ENCODE measurements around the gene PLBD1. TPM values are rescaled to one million over a fixed set of nuclear protein-coding genes. Genes with fewer than 3 reads are reported as not detected.
A peak's percentile ranks its signal among the peaks of the same experiment; 100 is the strongest.

PLBD1 gene
- total RNA-seq, 1 experiment from 2014 or later: 49.6 TPM

GRCh38 chr12:14575585-14575984 lies 7.9 kb upstream of the PLBD1 start:
- no peak for ATAC-seq
- H3K36me3 Mint-ChIP-seq: no peaks in the 10 kb centered on the region
- ChIA-PET CTCF (interaction anchor here (0.7 kb wide), 1 partner anchor 408 kb away, joined by 4 read pairs; no protein-coding TSS in a partner anchor), POLR2A (no interaction called here)
- no peak overlapping the region for H3K4me3 Mint-ChIP-seq
- no peaks in the 10 kb centered on the region for H3K27me3 Mint-ChIP-seq (ENCODE audit: low read depth)
- H3K9me3 Mint-ChIP-seq: no peaks in the 10 kb centered on the region
- no peak overlapping the region for H3K27ac Mint-ChIP-seq
- TF ChIP-seq ZNF121 (CRISPR knock-in tag; IDR thresholded peaks at IDR 0.05): peak; percentile 91
- TF ChIP-seq, protein P1, sequence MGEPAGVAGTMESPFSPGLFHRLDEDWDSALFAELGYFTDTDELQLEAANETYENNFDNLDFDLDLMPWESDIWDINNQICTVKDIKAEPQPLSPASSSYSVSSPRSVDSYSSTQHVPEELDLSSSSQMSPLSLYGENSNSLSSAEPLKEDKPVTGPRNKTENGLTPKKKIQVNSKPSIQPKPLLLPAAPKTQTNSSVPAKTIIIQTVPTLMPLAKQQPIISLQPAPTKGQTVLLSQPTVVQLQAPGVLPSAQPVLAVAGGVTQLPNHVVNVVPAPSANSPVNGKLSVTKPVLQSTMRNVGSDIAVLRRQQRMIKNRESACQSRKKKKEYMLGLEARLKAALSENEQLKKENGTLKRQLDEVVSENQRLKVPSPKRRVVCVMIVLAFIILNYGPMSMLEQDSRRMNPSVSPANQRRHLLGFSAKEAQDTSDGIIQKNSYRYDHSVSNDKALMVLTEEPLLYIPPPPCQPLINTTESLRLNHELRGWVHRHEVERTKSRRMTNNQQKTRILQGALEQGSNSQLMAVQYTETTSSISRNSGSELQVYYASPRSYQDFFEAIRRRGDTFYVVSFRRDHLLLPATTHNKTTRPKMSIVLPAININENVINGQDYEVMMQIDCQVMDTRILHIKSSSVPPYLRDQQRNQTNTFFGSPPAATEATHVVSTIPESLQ (CRISPR knock-in tag; IDR thresholded peaks at IDR 0.05): no peak
- peaks cover 23% of the 10 kb centered on the region for H3K4me1 Mint-ChIP-seq
- no peak for DNase-seq (ENCODE audit: low spot score)

DNA sequence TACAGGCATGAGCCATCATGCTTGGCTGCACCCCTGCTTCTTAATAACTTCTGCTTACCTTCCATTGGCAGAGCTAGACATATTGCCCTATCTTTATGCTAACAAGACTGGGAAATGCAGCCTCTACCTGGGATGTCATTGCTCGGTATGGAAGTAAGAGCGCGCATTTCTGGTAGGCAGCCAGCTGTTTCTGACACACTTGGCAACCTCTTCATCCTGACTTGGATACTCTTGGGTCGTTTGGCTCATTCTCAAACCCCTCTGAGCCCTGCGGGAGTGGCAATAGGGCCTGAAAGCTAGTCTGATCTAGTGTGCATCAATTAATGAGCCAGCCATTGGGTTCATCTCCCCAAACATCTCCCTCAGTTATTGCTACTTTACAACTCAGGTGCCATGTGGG lies 5.4 kb upstream of the PLBD1 start:
- H3K4me3 Mint-ChIP-seq: no peak overlapping the region
- no peak for ATAC-seq

GRCh38 chr12:14572401-14572800 lies 4.7 kb upstream of the PLBD1 start:
- H3K27me3 Mint-ChIP-seq (ENCODE audit: low read depth): peaks cover 6% of the 10 kb centered on the region
- no peak overlapping the region for H3K4me3 Mint-ChIP-seq
- ChIA-PET CTCF (interaction anchor here (0.6 to 2.5 kb wide), 9 partner anchors 10 to 94 kb away, joined by 3 to 15 read pairs (median 3); no protein-coding TSS in a partner anchor), POLR2A (no interaction called here)
- peaks cover 45% of the 10 kb centered on the region for H3K4me1 Mint-ChIP-seq
- H3K9me3 Mint-ChIP-seq: no peaks in the 10 kb centered on the region
- DNase-seq (ENCODE audit: low spot score) (no peak), ATAC-seq (0 out of 2 replicates have a peak, but pooled peaks have one; percentile 15)
- H3K27ac Mint-ChIP-seq: no peak overlapping the region
- no peaks in the 10 kb centered on the region for H3K36me3 Mint-ChIP-seq
- TF ChIP-seq ZNF232 (CRISPR knock-in tag; IDR thresholded peaks at IDR 0.05): no peak
- TF ChIP-seq FOXK1 (CRISPR knock-in tag; IDR thresholded peaks at IDR 0.05): no peak
- no peak for TF ChIP-seq GRHL2 (CRISPR knock-in tag; IDR thresholded peaks at IDR 0.05; ENCODE audit: insufficient replicate concordance, severe bottlenecking)
- TF ChIP-seq RORB (CRISPR knock-in tag; IDR thresholded peaks at IDR 0.05): no peak
- TF ChIP-seq AR (CRISPR knock-in tag; IDR thresholded peaks at IDR 0.05): no peak
- TF ChIP-seq ZNF416 (CRISPR knock-in tag; IDR thresholded peaks at IDR 0.05): no peak
- no peak for TF ChIP-seq ZNF317 (CRISPR knock-in tag; IDR thresholded peaks at IDR 0.05; ENCODE audit: borderline replicate concordance, low read depth)
- TF ChIP-seq TEAD4 (CRISPR knock-in tag; IDR thresholded peaks at IDR 0.05): no peak
- no peak for TF ChIP-seq FOXP4 (CRISPR knock-in tag; IDR thresholded peaks at IDR 0.05)
- TF ChIP-seq ZNF138 (CRISPR knock-in tag; conservative IDR thresholded peaks at IDR 0.05): no peak
- TF ChIP-seq EMX1 (CRISPR knock-in tag; IDR thresholded peaks at IDR 0.05): no peak

More for the DNA sequence above, 5.4 kb upstream of the PLBD1 start:
- no peak for TF ChIP-seq ZNF232 (CRISPR knock-in tag; IDR thresholded peaks at IDR 0.05)
- no peak for TF ChIP-seq NFYB (CRISPR knock-in tag; conservative IDR thresholded peaks at IDR 0.05; ENCODE audit: low read depth)
- no peak for TF ChIP-seq ZNF263 (CRISPR knock-in tag; IDR thresholded peaks at IDR 0.05; ENCODE audit: low read depth)
- no peak for TF ChIP-seq ATF1 (CRISPR knock-in tag; IDR thresholded peaks at IDR 0.05)
- TF ChIP-seq FOXP4 (CRISPR knock-in tag; IDR thresholded peaks at IDR 0.05): no peak
- TF ChIP-seq EMX1 (CRISPR knock-in tag; IDR thresholded peaks at IDR 0.05): no peak
- no peak for TF ChIP-seq OVOL2 (CRISPR knock-in tag; IDR thresholded peaks at IDR 0.05; ENCODE audit: borderline replicate concordance)
- TF ChIP-seq ZNF121 (CRISPR knock-in tag; IDR thresholded peaks at IDR 0.05): no peak
- TF ChIP-seq ZNF138 (CRISPR knock-in tag; conservative IDR thresholded peaks at IDR 0.05): no peak
- TF ChIP-seq, protein P2, sequence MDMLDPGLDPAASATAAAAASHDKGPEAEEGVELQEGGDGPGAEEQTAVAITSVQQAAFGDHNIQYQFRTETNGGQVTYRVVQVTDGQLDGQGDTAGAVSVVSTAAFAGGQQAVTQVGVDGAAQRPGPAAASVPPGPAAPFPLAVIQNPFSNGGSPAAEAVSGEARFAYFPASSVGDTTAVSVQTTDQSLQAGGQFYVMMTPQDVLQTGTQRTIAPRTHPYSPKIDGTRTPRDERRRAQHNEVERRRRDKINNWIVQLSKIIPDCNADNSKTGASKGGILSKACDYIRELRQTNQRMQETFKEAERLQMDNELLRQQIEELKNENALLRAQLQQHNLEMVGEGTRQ (CRISPR knock-in tag; IDR thresholded peaks at IDR 0.05): no peak
- TF ChIP-seq TP53 (CRISPR knock-in tag; IDR thresholded peaks at IDR 0.05): no peak
- no peak for TF ChIP-seq E2F5 (CRISPR knock-in tag; IDR thresholded peaks at IDR 0.05)
- Mint-ChIP-seq H3K36me3 (no peaks in the 10 kb centered on the region), H3K4me1 (peaks cover 42% of the 10 kb centered on the region), H3K27ac (no peak overlapping the region), H3K27me3 (ENCODE audit: low read depth) (peaks cover 5% of the 10 kb centered on the region), H3K9me3 (no peaks in the 10 kb centered on the region)
- POLR2A ChIA-PET: no interaction called here
- DNase-seq (ENCODE audit: low spot score): no peak
- CTCF ChIA-PET: interaction anchor here (0.6 to 2.5 kb wide), 7 partner anchors 11 to 93 kb away, joined by 3 to 15 read pairs (median 3); no protein-coding TSS in a partner anchor

Measured in WTC11 (cell line).